ENCODE data around the gene UBL3.

- TF ChIP-seq CHD2 (IDR thresholded peaks at IDR 0.05; ENCODE audit: low read length, partially characterized antibody), result no peak
- no peak for TF ChIP-seq RXRA (IDR thresholded peaks at IDR 0.05; ENCODE audit: borderline replicate concordance, low read depth)
- TF ChIP-seq CTCF (IDR thresholded peaks at IDR 0.05), result no peak
- no peak for TF ChIP-seq RAD21 (IDR thresholded peaks at IDR 0.05; ENCODE audit: low read length)
- no peak for TF ChIP-seq SIN3A (IDR thresholded peaks at IDR 0.05; ENCODE audit: borderline replicate concordance, low read depth, low read length)
Measured at GRCh38 chr13:29761815-29762214, 88.6 kb downstream of the UBL3 start.

Measured in SK-N-SH (cell line).